ENCODE measurements around the gene FLACC1.
A peak's percentile ranks its signal among the peaks of the same experiment; 100 is the strongest.
"Not testable (repeated sequence)": the region's sequence is repeated elsewhere in the genome, so short reads cannot be mapped to it uniquely, and the experiment has no call there.

Gene FLACC1

GRCh38 chr2:201313362-201313761, 43.8 kb downstream of the FLACC1 start:
- DNase-seq (ENCODE audit: low read depth), result no peak
- no peak overlapping the region for H3K4me3 ChIP-seq (ENCODE audit: low read depth, low read length)
- TF ChIP-seq CTCF (IDR thresholded peaks at IDR 0.05; ENCODE audit: control insufficient read depth, extremely low read depth, insufficient read depth), result no peak

DNA sequence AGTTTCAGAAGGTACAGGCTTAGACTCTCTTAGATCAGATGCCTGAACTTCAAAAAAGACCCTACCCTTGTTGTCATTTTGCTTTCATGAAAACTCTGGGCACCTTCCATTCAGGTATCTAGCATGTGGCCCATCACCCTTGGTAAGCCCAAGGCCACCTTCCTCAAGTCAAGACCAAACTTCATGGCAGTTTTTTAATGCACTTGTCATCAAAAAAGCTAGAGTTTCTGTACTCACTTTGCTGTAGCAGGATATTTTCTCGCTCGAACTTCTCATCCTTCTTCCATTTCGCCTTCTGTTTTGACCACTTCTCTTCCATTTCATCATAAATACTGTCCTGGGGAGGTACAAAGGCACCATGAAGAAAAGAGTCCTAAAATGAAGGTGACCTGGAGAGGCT, 48.2 kb downstream of the FLACC1 start:
- H3K4me3 ChIP-seq (ENCODE audit: low read depth, low read length), result no peak overlapping the region
- no peak for TF ChIP-seq CTCF (IDR thresholded peaks at IDR 0.05; ENCODE audit: control insufficient read depth, extremely low read depth, insufficient read depth)
- DNase-seq (ENCODE audit: low read depth), result no peak

GRCh38 chr2:201307876-201308275, 49.3 kb downstream of the FLACC1 start:
- TF ChIP-seq CTCF (IDR thresholded peaks at IDR 0.05; ENCODE audit: control insufficient read depth, extremely low read depth, insufficient read depth), result no peak
- DNase-seq (ENCODE audit: low read depth), result no peak
- no peak overlapping the region for H3K4me3 ChIP-seq (ENCODE audit: low read depth, low read length)

DNA sequence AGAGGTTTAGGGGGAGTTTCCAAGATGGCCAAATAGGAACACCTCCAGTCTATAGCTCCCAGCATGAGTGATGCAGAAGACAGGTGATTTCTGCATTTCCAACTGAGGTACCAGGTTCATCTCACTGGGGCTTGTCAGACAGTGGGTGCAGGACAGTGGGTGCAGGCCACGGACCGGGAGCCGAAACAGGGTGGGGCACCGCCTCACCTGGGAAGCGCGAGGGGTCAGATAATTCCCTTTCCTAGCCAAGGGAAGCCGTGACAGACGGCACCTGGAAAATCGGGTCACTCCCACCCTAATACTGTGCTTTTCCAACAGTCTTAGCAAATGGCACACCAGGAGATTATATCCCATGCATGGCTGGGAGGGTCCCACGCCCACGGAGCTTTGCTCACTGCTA, 57.2 kb downstream of the FLACC1 start:
- not testable (repeated sequence) for DNase-seq (ENCODE audit: low read depth); H3K4me3 ChIP-seq (ENCODE audit: low read depth, low read length)

GRCh38 chr2:201298462-201299052, 58.6 kb downstream of the FLACC1 start:
- peak; percentile 4 for DNase-seq (ENCODE audit: low read depth)
- no peak overlapping the region for H3K4me3 ChIP-seq (ENCODE audit: low read depth, low read length)
- no peak for TF ChIP-seq CTCF (IDR thresholded peaks at IDR 0.05; ENCODE audit: control insufficient read depth, extremely low read depth, insufficient read depth)

DNA sequence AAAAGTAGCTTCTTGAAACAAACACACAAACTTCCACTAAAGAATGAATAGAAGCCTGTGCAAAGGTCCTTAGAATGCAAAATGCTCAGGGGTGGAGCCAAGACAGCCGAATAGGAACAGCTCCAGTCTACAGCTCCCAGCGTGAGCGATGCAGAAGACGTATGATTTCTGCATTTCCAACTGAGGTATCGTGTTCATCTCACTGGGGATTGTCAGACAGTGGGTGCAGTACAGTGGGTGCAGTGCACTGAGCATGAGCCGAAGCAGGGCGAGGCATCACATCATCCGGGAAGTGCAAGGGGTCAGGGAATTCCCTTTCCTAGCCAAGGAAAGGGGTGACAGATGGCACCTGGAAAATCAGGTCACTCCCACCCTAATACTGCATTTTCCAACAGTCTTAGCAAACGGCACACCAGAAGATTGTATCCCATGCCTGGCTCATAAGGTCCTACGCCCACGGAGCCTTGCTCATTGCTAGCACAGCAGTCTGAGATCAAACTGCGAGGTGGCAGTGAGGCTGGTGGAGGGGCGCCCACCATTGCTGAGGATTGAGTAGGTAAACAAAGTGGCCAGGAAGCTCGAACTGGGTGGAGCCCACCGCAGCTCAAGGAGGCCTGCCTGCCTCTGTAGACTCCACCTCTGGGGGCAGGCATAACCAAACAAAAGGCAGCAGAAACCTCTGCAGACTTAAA, 66.5 kb downstream of the FLACC1 start:
- DNase-seq (ENCODE audit: low read depth); H3K4me3 ChIP-seq (ENCODE audit: low read depth, low read length): not testable (repeated sequence)

GRCh38 chr2:201285499-201285898, 71.6 kb downstream of the FLACC1 start:
- DNase-seq (ENCODE audit: low read depth), result no peak
- no peak for TF ChIP-seq CTCF (IDR thresholded peaks at IDR 0.05; ENCODE audit: control insufficient read depth, extremely low read depth, insufficient read depth)
- no peak overlapping the region for H3K4me3 ChIP-seq (ENCODE audit: low read depth, low read length)
